Measurements from ENCODE around the gene SLC5A11.

GRCh38 chr16:24810951-24811843 lies 34.6 kb upstream of the SLC5A11 start:
- TF ChIP-seq CTCF (IDR thresholded peaks at IDR 0.05; ENCODE audit: poor library complexity) (no peak), EZH2 (IDR thresholded peaks at IDR 0.05; ENCODE audit: borderline replicate concordance) (no peak)

All from hepatocyte (in vitro differentiated cells).